SW480 (cell line): ENCODE results near the gene NPAS3.

Experiments
- DNase-seq: peaks from one replicate; pipeline ENCODE4 v3.0.0-alpha.2; 2016; ENCODE audit warnings: low spot score

Gene NPAS3

GRCh38 chr14:33714527-33715226 lies 776.0 kb downstream of the NPAS3 start:
- DNase-seq = no peak

DNA sequence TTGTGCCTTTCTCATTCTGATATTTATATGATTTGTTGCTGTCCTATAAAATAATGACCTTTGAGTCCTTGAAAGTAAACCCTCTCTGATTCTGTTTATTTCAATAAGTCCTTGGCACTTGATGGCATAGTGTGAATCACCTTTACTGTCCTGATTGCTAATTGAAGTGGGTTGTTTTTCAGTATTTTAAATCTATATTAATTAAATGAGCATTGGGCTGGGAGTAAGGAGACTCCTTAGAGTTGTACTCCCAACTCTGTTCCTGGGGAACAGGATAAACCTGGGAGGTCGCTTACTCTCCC lies 776.5 kb downstream of the NPAS3 start:
- DNase-seq = no peak

DNA sequence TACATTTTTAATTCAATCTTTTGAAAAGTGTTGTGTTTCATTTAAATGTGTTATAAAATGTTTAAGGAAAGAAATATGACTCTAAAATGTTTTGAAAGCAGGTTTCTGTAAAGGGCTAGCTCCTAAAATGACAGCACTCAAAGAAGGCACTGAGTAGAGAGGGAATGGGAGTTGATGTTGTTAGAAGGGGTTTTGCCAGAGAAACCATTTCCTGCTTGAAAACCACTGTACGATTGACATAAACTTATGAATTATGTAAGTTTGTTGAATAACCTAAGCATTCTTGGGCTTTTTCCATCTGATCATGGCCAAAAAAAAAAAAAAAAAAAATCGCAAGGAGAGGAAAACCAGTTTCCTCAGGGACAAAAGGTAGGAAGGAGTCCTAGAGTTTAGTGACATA lies 778.2 kb downstream of the NPAS3 start:
- DNase-seq = no peak

DNA sequence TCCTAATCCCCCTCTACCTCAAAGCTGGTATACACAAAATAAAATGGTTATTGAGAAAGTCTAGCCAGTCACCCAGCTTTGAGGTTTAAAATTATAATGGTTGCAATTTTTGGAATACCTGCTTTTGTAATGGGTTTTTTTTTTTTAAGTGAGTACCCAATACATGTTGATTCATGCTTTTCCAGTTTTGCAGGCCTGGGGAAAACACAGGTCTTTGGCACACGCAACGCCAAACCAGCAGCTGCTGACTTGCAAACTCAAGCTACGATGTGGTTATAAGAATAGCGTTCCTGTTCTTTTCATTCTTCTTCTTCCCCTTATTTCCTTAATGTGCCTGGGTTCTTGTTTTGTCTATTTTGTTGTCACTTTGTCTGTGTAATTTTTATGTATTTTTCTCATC lies 779.2 kb downstream of the NPAS3 start:
- no peak for DNase-seq

GRCh38 chr14:33720284-33720787 lies 781.7 kb downstream of the NPAS3 start:
- DNase-seq = no peak

- no peak for DNase-seq
Observed at GRCh38 chr14:33726685-33727084, 788.0 kb downstream of the NPAS3 start.

- no peak for DNase-seq
Observed at GRCh38 chr14:33727606-33728005, 788.9 kb downstream of the NPAS3 start.

DNA sequence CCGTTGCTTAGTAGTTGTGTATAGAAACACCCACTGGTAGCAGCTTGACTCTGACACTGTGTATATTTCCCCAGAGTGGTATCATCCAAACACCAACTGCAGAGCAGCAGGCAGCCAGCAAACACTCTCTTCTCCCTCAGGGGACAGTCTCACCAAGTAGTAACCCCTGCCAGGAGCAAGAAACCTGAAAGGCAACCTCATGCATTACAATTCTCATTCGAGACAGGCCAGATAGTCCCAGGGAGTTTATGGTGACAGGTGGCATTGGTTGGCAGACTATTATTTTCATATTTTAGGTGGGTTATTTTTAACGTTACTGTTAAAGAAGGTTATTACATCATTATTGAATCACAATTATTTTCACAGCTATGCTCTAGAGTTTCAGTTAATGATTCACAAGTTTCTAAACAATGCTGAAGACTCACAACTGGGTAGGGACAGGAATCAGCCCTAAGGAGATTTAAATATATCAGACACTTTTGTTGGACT lies 789.4 kb downstream of the NPAS3 start:
- DNase-seq = no peak

DNA sequence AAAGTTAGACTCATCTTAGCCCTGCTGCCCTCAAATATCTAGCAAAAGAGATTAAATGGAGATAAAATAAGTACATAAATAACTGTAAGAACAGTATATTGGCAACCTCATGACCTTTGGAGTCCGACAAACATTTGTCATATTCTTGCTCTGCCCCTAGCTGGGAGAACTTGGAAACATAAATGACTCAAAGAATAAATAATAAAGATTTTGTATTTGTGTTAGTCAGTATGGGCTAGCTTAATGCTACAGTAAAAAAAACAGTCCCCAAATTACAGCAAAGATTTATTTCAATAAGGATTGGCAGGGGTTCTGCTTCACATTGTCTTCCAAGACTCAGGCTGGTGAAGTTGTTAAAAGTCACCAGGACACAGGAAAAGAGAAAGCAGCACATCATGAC lies 791.5 kb downstream of the NPAS3 start:
- DNase-seq = no peak

DNA sequence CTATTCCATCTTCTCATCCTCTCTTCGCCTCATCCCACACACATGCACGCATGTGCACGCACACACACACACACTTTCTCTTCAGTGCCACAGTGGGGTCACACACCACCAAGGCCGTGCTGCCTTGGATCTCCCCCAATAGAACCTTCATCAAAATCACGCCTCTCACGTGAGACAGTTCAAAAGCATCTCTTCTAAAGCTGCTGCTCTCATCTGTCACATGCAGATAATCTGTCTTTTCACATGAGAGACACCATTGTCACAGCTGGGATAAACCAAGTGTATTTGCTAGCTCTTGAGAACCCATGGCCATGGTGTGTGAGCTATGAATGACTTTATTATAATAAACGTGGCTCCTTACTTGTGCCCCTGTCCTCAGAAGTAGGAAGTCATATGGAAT lies 793.5 kb downstream of the NPAS3 start:
- DNase-seq = no peak

DNA sequence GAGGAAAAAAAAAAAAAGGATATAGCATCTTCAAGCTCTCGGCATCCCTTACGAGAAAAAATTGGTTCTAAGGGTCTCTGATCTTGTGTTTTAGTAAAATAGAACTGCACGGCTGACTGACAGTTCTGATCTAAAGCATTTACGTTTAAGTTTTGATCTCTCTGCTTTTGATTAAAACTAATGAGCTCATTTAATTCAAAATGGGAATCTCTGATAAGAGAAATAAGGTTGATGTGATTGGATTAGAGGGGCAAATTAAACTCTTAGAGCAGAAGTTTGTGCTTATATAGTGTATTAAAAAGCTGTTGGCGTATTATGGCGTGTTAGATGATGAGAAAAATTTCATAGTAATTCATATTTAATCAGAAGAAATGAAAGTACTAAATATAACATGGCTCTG lies 794.6 kb downstream of the NPAS3 start:
- no peak for DNase-seq

DNA sequence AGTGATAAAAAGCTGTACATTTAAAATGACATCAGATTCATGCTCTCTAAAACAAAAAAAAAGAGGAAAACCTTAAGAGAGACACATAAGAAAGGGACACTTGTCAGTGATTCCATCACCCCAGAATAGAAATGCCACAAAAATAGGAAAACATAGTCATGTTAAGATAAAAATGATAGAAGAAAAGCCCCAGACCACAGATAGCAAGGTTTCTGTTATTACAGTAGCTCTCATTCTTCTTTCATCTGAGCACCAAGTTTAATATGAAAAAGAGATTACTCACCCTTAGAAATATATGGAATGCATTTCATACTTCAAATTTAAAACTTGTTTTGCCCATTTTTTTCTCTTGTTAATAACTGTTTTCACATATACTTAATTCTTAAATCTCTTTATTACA lies 795.0 kb downstream of the NPAS3 start:
- no peak for DNase-seq

DNA sequence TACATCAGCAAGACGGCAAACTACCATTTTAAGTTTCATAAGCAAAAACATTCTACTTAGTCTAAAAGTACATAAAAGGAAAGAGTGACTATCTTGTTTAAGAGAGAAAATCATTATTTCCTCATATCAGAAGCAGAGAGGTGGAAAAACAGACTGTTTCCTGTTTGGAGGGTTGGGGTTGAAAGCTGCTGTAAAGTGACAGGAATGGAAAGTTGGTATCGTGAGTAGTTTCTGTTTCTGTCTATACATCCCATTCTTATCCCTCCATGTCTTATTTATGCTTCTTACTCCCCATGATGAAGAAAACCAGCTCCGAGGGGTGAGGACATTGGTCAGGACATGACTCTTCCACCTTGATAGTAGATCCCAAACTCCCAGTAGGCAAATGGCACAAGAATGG lies 795.7 kb downstream of the NPAS3 start:
- DNase-seq = no peak

DNA sequence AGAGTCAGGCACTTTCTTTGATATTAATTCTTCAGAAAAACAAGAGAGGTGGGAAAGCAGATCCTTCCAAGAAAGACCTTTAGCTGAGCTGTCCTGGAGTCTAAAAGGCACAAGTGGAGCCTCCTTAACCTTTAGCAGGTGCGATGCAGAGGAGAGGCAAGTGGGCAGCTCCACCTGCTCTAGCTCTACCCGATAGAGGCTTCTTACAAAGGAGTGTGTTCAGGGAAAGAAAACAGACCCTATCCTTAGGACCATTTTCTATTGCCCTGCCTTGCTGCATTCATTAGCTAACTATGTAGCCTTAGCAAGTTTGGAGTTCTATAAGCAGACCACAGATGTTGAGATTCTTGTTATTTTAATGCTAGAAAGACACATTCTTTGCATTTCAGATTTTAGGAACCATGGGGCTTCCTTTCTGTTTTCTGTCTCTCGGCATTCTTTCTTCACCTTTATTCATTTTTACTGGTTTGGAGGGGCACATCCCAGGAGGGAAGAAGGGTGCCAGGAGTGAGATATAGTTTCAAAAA lies 797.7 kb downstream of the NPAS3 start:
- DNase-seq = no peak

DNA sequence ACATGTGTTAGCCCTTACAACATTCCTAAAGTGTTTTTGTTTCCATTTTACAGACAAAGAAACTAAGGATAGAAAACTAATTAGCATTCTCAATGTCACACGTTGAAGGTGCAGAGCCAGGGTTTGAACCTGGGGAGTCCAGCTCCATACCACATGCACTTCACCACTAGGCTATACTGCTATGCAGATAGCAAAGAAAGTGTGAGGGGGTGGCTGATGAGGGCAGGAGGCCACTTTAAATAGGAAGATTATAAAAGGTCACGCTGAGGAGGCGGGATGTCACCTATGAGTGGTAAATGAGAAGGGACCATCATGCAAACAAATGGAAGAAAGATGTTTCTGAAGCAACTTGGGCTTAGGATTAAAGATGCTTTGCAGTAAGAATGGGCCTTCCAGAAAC lies 798.3 kb downstream of the NPAS3 start:
- no peak for DNase-seq

- DNase-seq = no peak
Observed at GRCh38 chr14:33737446-33737845, 798.8 kb downstream of the NPAS3 start.

GRCh38 chr14:33738029-33738428 lies 799.4 kb downstream of the NPAS3 start:
- no peak for DNase-seq

GRCh38 chr14:33738491-33738890 lies 799.8 kb downstream of the NPAS3 start:
- DNase-seq = no peak

- no peak for DNase-seq
Observed at GRCh38 chr14:33740531-33740930, 801.9 kb downstream of the NPAS3 start.

- no peak for DNase-seq
Observed at GRCh38 chr14:33742166-33742565, 803.5 kb downstream of the NPAS3 start.

GRCh38 chr14:33745163-33745562 lies 806.5 kb downstream of the NPAS3 start:
- no peak for DNase-seq

DNA sequence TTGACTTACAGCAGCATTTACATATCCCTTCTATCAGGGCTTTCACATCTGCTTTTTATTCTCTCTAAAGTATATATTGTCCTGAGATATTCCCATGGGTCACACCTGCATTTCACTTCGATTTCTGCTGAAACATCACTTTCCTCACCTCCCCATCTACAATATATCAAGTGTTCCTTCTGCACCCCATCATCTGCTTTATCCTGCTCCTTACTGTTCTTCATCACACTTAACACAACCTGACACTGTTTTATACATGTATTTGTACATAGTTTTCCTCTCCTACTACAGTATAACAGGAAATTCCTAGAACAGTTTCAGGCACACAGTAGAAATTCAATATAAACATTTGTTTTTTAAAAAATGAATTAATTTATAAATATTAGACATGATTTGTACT lies 809.1 kb downstream of the NPAS3 start:
- DNase-seq = no peak

DNA sequence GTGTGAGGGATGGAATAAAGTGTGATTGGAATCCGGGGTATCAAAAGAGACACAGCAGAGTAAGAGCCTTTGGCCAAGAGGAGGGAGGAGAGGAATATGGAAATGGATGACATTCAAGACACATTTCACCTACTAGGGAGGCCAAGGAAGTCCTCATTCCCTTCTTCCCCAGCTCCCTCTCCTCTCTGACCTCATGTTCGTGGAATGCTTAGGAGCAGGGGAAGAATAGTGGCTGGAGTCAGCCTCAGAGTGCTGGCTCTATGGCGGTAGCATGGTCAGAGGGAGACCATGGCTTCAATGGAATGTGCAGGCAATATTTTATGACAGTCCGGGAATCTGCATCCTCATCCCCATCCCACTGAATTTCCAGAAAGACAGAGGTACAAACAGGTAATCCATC lies 815.6 kb downstream of the NPAS3 start:
- DNase-seq = no peak

GRCh38 chr14:33755358-33755757 lies 816.7 kb downstream of the NPAS3 start:
- no peak for DNase-seq
